ENCODE measurements around the gene ZSCAN25. TPM values are rescaled to one million over a fixed set of nuclear protein-coding genes. Genes with fewer than 3 reads are reported as not detected.
"Not testable (repeated sequence)": the region's sequence is repeated elsewhere in the genome, so short reads cannot be mapped to it uniquely, and the experiment has no call there.

Gene ZSCAN25
- 9.4 and 12.3 TPM in 2 replicates for total RNA-seq

DNA sequence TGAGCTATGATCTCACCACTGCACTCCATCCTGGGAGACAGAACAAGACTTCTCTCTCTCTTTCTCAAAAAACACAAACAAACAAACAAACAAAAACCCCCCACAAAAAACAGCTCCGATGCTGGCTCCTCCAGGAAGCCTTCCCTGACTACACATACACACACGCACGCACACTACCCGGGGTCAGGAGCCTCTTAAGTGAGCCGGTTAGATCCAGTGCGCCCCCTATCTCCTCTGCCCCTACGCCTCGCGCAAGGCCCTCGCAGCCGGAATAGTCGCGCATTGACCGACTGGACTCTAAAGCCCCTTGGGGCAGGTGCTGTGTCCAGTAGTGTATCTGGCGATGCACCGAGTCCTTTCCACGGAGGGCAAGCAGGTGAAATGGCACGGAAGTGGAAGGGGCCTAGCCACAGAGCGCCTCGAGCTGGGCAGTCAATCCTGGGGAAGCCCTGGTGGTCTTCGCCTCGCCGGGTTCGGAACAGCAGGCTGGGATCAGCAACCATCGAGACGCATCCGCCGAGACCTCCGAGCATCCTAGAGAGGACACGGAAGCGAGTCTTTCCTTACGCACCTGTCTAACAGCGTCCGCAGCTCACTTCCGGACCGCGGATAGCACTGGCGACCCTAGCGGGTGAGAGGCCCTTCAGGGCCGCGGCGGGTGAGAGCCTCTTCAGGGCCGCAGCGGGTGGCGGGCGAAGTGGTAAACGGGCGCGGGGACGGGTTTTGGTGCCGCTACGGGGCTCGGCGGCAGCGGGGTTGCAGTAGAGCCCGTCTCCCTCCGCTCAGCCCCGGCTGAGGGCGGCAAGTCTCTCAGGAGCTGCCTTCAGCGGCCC lies at the start of gene ZSCAN25:
Gene ZSCAN25 (plus strand): TSS at position 588 of the 833 bp plus-strand sequence. CDS start 2,661 bp downstream, outside the sequence.
- peak; percentile 92 to 93 for DNase-seq (ENCODE audit: low read depth in 2 of 2)

GRCh38 chr7:99568770-99569169 lies 48.0 kb upstream of the ZSCAN25 start:
- not testable (repeated sequence) for DNase-seq (ENCODE audit: low read depth in 2 of 2)

DNA sequence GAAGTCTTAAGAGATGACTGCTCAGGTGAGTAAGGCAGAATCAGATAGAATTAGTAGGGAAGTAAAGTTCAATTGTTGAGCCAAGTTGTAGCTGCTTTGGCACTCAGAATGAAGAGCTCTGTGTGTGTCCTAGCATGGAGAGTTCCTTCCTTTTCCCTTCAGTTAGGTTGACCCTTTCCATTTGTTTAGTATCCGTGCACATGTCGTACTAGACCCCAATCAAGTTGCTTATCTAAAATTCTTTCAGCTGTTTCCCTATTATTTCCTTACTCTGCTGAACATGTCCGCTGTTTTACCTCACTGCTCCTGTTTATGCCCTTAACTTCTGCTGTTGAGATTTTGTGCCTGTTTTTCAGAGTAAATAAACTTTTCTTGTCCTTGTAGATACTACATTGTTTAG lies 45.0 kb upstream of the ZSCAN25 start:
- peak in 1 of 2 donors; percentile 20 for DNase-seq (ENCODE audit: low read depth in 2 of 2)

- no peak for DNase-seq (ENCODE audit: low read depth in 2 of 2)
Observed at GRCh38 chr7:99573257-99573656, 43.5 kb upstream of the ZSCAN25 start.

DNA sequence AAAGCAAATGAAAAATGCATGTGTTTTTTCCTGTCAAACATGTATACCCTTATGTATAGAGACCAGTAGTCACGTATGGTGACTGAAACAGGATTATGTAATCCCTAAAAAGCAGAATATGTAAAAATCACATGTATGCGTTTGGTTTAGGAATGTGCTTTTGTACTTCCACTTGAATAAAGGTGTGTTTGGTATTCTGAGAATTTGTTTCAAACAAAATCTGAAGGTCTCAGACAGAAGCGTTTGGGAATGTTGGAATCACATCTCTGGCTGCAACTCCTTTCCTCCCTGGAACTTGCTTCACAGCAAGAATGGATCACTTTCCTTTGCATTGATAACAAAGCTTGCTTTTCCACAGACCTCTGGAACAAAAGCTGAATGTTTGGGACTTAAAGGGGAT lies 40.5 kb upstream of the ZSCAN25 start:
- DNase-seq (ENCODE audit: low read depth in 2 of 2), result no peak

- no peak for DNase-seq (ENCODE audit: low read depth in 2 of 2)
Observed at GRCh38 chr7:99579281-99579955, 37.3 kb upstream of the ZSCAN25 start.

GRCh38 chr7:99579956-99580777 lies 36.6 kb upstream of the ZSCAN25 start:
- DNase-seq (ENCODE audit: low read depth in 2 of 2), result peak in 1 of 2 donors; percentile 52

DNA sequence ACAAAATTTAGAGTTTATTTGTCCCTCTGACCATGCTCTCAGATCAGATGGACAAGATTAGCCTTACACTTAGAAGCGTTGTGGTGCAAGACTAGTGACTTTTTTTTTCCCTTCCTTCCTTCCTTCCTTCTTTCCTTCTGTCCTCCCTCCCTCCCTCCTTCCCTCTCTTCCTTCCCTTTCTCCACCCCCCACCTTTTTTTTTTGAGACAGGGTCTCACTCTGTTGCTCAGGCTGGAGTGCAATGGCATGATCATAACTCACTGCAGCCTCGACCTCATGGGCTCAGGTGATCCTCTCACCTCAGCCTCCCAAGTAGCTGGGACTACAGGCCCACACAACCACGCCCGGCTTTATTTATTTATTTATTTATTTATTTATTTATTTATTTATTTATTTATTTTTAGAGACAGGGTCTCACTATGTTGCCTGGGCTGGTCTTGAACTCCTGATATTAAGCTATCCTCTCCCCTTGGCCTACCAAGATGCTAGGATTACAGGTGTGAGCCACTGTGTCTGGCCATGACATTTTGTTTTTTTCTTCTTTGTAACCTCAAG lies 35.9 kb upstream of the ZSCAN25 start:
- DNase-seq (ENCODE audit: low read depth in 2 of 2), result not testable (repeated sequence)

- no peak for DNase-seq (ENCODE audit: low read depth in 2 of 2)
Observed at GRCh38 chr7:99588868-99589267, 27.9 kb upstream of the ZSCAN25 start.

GRCh38 chr7:99594948-99595745 lies 21.6 kb upstream of the ZSCAN25 start:
- no peak for DNase-seq (ENCODE audit: low read depth in 2 of 2)

- no peak for DNase-seq (ENCODE audit: low read depth in 2 of 2)
Observed at GRCh38 chr7:99596408-99596955, 20.3 kb upstream of the ZSCAN25 start.

DNA sequence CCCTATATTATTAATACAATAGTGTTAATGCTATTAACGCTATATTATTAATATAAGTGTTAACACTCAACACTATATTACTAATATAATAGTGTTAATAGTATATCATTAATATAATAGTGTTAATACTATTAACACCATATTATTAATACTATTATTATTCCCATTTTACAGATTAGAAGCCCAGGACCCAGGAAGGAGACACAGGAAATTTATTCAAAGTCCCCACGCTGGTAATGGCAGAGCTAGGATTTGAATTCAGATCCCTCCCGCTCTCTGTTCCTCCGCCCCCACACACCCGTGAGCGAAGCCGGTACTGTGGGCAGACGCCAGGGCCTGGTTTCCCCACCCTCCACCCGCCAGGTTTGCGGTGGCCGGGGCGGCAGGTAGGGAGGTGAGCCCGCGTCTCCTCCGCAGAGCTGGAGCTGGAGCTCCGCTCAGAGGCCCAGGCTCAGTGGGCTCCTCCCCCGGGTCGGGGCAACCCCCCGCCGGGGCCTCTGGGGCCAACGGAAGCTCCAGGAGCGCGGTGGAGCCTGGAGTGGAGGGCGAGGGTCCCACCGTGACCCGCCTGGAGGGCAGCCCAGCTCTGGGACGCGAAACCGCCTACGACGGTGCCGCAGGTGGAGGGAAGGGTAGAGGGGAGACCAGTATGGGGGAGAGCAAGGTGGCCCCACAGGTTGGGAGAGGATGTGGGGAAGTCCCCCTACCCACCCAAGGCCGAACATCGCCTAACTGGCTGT lies 18.8 kb upstream of the ZSCAN25 start, which contains the start of gene TMEM225B:
Gene TMEM225B (plus strand): TSS at position 506 of the 740 bp plus-strand sequence. CDS start 6,122 bp downstream, outside the sequence.
- no peak for DNase-seq (ENCODE audit: low read depth in 2 of 2)

DNA sequence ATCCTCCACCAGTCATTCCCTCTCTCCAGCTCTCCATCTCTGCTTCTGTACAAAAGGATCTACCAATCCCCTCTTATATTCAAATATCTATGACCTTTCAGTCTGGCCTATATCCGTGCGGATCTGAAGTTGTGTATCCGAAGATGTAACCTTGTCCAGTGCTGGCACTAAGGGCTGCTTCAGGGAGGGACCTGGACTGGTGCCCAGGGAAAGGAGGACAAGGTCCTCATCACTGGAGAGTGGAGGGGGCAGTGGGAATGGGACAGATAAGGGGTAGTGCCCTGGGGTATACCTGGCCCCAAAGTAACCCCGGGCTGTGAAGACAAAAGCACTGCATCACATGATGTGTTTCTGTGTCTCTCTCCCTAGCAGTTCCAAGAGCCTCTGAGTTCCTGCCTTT lies 16.9 kb upstream of the ZSCAN25 start:
- no peak for DNase-seq (ENCODE audit: low read depth in 2 of 2)

GRCh38 chr7:99601656-99602310 lies 15.0 kb upstream of the ZSCAN25 start:
- no peak for DNase-seq (ENCODE audit: low read depth in 2 of 2)

DNA sequence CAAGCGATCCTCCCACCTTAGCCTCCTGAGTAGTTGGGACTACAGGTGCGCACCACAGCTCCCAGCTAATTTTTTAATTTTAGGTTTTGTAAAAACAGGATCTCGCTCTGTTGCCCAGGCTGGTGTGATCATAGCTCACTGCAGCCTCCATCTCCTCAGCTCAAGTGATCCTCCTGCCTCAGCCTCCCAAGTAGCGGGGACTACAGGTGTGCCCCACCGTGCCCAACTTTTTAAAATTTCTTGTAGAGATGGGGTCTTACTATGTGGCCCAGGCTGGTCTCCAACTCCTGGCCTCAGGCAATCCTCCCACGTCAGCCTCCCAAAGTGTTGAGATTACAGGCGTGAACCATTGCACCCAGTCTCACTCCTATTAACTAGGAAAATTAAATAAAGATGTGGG lies 11.2 kb upstream of the ZSCAN25 start:
- DNase-seq (ENCODE audit: low read depth in 2 of 2), result no peak

DNA sequence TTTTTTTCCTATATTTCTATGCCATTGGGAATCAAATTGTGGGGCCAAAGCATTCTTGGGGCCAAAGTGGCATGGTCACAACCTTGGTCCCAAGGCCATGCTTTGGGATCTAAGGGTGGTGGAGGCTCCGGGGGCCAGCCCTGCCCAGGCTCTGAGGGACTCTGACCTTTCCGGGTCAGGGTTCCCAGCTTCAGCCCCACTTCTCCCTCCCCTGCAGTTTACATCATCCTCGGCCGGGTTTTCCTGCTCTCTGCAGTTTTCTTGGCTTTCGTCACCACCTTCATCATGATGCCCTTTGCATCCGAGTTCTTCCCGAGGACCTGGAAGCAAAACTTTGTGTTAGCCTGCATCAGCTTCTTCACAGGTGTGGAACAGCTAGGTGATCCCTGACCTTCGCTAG lies 10.2 kb upstream of the ZSCAN25 start:
- DNase-seq (ENCODE audit: low read depth in 2 of 2), result no peak

DNA sequence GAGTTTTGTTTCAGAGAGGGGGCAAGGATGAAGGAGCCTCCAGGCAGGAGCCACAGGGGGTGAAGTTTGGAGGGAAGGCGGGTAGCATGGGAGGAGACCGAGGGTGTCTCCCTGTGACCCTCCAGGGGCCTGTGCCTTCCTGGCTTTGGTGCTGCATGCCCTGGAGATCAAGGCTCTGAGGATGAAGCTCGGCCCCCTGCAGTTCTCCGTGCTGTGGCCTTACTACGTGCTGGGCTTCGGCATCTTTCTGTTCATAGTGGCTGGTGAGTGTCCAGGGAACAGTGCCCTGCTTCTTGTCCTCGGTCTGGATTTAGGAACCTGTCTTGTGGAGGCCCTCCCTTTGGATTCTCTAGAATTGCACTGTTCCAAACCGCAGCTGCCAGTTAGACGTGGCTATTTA lies 9.2 kb upstream of the ZSCAN25 start:
- no peak for DNase-seq (ENCODE audit: low read depth in 2 of 2)

DNA sequence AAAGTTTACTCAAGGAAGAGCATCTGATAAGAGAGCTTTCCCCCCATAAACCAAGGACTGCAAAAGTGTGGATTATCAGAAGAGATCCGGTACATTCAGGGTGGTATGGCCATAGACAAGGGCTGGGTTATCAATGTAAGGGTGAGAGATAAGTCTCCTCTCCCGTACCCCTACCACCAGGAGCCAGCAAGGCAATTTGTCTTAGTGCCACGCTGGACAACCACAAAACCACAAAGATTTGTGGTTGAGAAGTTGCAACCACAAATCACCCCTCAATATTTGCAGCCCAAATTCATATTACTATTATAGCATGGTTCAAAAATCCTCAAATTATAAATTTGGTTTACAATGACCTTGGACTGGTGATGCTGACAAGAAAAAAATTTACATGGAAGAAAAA lies 2.3 kb upstream of the ZSCAN25 start:
- no peak for DNase-seq (ENCODE audit: low read depth in 2 of 2)

- DNase-seq (ENCODE audit: low read depth in 2 of 2), result no peak
Observed at GRCh38 chr7:99615989-99616358, 772 bp upstream of the ZSCAN25 start.
